Sciatic nerve (tissue), 2 donors: ENCODE data around the gene ATG12. TPM values are rescaled to one million over a fixed set of nuclear protein-coding genes. Genes with fewer than 3 reads are reported as not detected.
"Not testable (repeated sequence)": the region's sequence is repeated elsewhere in the genome, so short reads cannot be mapped to it uniquely, and the experiment has no call there.

Experiments used
- ATAC-seq: fragments of 200-7000 bp; cut with Tn5 transposase; one replicate; pipeline ENCODE4 v1.9.1; 2020; ENCODE audit warnings: mild to moderate bottlenecking, moderate library complexity
- DNase-seq: peaks from one replicate; pipeline ENCODE4 v3.0.0-alpha.2; 2020; ENCODE audit warnings: low spot score
- intact Hi-C: fragments of 100-400 bp; cut with DNase I; formaldehyde crosslinking; loops from one replicate; pipeline ENCODE4 v1.14.2; 2022
- total RNA-seq: library from RNA; stranded (reverse); fragmentation: NEBNext Ultra II Directional; extraction: Animal tissue kit (Norgen Biotek cat#: 25700); gene quantifications from one replicate; pipeline ENCODE4 v1.2.1, GENCODE V29; 2021
- donor health status: DM: no; HTN: no; CAD: no.
- donor health status: DM: no; HTN: no; CAD: no.

ATG12 gene
- total RNA-seq, 1 donor from 2014 or later = 44.6 TPM

- DNase-seq (no peak), ATAC-seq (no peak)
- intact Hi-C loops = no loop called here
Measured at GRCh38 chr5:115844321-115844817, 3.0 kb upstream of the ATG12 start.

GRCh38 chr5:115843444-115844130 lies 2.2 kb upstream of the ATG12 start:
- intact Hi-C loops = no loop called here
- no peak for DNase-seq
- no peak for ATAC-seq

GRCh38 chr5:115842952-115843351 lies 1.6 kb upstream of the ATG12 start:
- intact Hi-C loops = no loop called here
- DNase-seq (no peak), ATAC-seq (no peak)

GRCh38 chr5:115842089-115842935 lies 947 bp upstream of the ATG12 start:
- DNase-seq = peak; percentile 62

DNA sequence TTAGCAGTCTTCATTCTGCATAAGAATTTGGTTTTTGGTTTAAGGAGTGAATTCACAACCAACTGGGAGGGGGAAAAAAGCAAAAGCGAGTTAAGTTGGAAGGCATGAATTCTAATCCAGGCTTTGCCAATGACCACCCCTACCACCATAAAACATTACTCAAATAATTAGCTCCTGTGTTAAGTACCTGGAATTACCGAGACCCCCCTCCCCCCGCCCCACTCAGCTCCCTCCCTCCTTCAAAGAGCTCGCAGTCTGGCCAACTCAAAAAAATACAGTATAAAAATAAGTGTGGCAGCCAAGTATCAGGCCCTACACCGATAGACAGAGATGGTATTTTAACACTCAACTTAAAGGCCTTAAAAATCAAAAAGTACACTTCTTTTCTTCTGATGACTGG lies 492 bp downstream of the ATG12 start:
- no peak for DNase-seq
- intact Hi-C loops = no loop called here
- ATAC-seq = no peak

More at GRCh38 chr5:115842089-115842935, 947 bp upstream of the ATG12 start:
- peak; percentile 47 for ATAC-seq
- intact Hi-C loops = no loop called here

DNA sequence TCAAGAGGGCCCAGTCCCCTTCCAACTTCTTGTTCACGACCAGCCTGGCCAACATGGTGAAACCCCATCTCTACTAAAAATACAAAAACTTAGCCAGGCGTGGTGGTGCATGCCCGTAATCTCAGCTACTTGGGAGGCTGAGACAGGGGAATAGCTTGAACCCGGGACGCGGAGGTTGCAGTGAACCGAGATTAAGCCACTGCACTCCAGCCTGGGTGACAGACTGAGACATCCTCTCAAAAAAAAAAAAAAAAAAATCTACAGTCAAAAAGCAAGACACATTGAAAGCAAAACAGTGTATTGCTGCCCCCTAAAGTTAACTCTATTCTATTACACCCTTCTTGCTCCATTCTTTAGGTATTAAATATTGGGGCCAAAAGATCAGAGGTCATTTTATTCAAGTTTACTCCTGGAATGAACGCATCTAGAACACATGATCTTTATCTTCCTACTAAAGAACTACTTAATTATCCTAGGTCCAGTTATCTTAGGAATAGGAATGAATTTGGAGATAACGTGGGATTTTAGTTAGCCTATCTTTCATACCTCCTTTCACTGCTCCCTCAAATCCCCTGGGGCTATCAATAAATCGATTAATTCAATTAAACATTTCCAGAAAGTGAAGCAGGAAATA lies 2.4 kb downstream of the ATG12 start:
- no peak for ATAC-seq
- no peak for DNase-seq
- intact Hi-C loops = loop anchor here (5.0 kb wide), 1 partner anchor 207 kb away; no protein-coding TSS in a partner anchor

DNA sequence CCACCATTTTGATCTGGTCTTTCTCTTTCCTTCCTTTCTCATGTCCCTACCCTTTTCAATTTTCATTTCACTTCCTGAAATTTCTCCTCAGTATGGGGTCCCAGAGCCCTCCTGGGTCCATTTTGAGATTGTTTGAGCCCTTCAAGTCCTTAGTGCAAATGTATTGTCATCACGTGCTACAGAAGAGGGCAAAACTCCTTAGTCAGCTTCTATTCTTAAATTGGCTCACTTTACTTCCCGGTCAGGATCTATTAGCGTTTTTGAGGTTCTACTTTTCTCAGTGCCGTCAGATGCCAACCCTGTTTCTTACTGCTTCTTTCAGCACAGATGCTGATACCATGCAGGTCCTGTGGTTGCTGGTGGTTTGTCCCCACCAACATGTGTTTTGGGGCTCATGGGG lies 5.9 kb downstream of the ATG12 start:
- ATAC-seq (no peak), DNase-seq (no peak)
- intact Hi-C loops = loop anchor here (5.0 kb wide), 1 partner anchor 203 kb away; no protein-coding TSS in a partner anchor

DNA sequence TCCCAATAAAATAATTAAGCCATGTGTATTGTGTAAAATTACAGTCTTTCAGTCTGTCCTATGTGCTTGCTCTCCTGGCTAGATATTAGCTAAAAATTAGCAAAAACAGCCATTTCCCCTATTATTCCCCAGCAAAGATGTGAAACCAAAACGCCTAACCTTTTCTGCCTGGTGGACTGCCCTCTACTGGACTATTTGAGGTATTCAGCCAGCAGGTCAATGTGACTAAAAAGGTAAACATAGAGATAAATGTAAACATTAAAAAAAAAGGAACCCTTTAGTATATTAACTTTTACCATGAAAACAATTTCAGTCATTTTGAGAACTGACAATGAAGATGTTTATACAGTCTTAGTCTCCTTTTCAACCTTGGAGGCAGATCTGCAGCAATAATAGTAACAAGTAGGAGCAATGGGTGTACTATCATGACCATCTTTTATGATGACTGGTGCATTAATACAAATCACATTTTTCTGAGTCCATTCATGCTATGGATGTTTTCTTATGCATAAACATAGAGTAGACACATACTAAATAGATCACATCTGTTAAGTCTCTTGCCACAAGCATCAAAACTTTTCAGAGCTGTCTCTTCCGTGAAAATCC lies 10.1 kb downstream of the ATG12 start:
- DNase-seq (no peak), ATAC-seq (peak; percentile 75)
- intact Hi-C loops = no loop called here

GRCh38 chr5:115829913-115830312 lies 11.5 kb downstream of the ATG12 start:
- ATAC-seq = no peak
- DNase-seq = no peak
- intact Hi-C loops = no loop called here

- ATAC-seq = no peak
- no peak for DNase-seq
- intact Hi-C loops = no loop called here
Measured at GRCh38 chr5:115825948-115826347, 15.4 kb downstream of the ATG12 start.

- ATAC-seq, intact Hi-C loops, DNase-seq: not testable (repeated sequence)
Measured at GRCh38 chr5:115824983-115825382, 16.4 kb downstream of the ATG12 start.

- ATAC-seq = no peak
- DNase-seq = no peak
- intact Hi-C loops = no loop called here
Measured at GRCh38 chr5:115820846-115821245, 20.5 kb downstream of the ATG12 start.

DNA sequence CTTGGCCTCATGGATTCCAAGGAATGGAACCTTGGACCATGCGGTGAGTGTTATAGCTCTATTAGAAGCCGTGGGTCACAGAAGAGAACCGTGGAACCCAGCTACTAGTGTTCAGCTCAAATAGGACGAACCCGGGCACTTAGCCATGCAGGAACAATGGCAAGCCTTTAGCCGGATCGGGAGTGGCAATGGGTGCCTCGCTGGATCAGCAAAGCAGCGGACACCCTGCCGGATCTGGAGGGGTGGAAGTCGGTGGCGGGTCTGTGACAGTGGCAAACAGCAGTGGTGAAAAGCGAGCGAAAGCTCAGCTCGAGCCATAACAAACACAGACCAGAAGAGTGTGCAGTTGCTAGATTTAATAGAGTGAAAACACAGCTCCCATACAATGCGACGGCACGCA lies 22.5 kb downstream of the ATG12 start:
- no peak for ATAC-seq
- intact Hi-C loops = no loop called here

DNA sequence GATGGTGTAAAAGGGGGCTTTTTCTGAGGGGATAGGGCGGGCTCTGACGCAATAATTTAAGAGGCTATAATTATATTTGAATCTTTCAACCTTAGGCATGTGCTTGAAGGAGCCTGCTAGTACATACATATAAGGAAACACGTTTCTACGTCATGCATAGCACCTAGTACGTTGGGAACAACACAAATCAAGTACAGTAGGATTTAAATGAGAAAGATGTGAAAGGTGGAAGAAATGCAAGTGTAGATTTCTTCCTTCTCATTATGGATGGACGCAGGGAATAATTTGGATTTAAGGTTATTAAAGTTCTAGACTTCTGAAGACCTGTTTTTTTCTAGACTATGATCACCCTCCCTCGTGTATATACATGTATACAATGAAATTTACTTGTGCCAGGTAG lies 24.0 kb downstream of the ATG12 start:
- no peak for ATAC-seq
- intact Hi-C loops = no loop called here
- DNase-seq = no peak

More for the DNA sequence above, 22.5 kb downstream of the ATG12 start:
- DNase-seq = no peak

GRCh38 chr5:115816226-115817081 lies 24.9 kb downstream of the ATG12 start, which contains the start of gene CDO1:
Gene CDO1 (minus strand): TSS chr5:115816659. CDS start chr5:115816397, 262 bp downstream.
- ATAC-seq (peak; percentile 95), DNase-seq (peak; percentile 87)
- intact Hi-C loops = no loop called here

- ATAC-seq (peak; percentile 45), DNase-seq (peak; percentile 60)
- intact Hi-C loops = no loop called here
Measured at GRCh38 chr5:115815693-115816225, 25.6 kb downstream of the ATG12 start.

GRCh38 chr5:115815006-115815692 lies 26.2 kb downstream of the ATG12 start:
- DNase-seq (no peak), ATAC-seq (no peak)
- intact Hi-C loops = no loop called here
